ENCODE measurements around the gene BAIAP2.
A peak's percentile ranks its signal among the peaks of the same experiment; 100 is the strongest.

Gene BAIAP2

GRCh38 chr17:81160306-81160705 lies 125.4 kb downstream of the BAIAP2 start:
- DNase-seq (ENCODE audit: low spot score), result no peak

- no peak for DNase-seq (ENCODE audit: low spot score)
Observed at GRCh38 chr17:81160747-81161453, 125.9 kb downstream of the BAIAP2 start.

GRCh38 chr17:81161536-81161935 lies 126.6 kb downstream of the BAIAP2 start:
- no peak for DNase-seq (ENCODE audit: low spot score)

- DNase-seq (ENCODE audit: low spot score), result no peak
Observed at GRCh38 chr17:81161972-81162371, 127.0 kb downstream of the BAIAP2 start.

GRCh38 chr17:81162491-81162890 lies 127.5 kb downstream of the BAIAP2 start:
- DNase-seq (ENCODE audit: low spot score), result no peak

- DNase-seq (ENCODE audit: low spot score), result no peak
Observed at GRCh38 chr17:81163051-81163695, 128.2 kb downstream of the BAIAP2 start.

- DNase-seq (ENCODE audit: low spot score), result no peak
Observed at GRCh38 chr17:81163703-81164370, 128.9 kb downstream of the BAIAP2 start.

- no peak for DNase-seq (ENCODE audit: low spot score)
Observed at GRCh38 chr17:81164371-81165245, 129.7 kb downstream of the BAIAP2 start.

GRCh38 chr17:81165246-81166032 lies 130.5 kb downstream of the BAIAP2 start, which contains the start of gene PVALEF:
PVALEF (plus strand) TSS chr17:81165507; CDS start chr17:81181227, 15,720 bp downstream.
- DNase-seq (ENCODE audit: low spot score), result peak; percentile 48

GRCh38 chr17:81166033-81166492 lies 131.1 kb downstream of the BAIAP2 start, which contains the start of gene AATK:
AATK (minus strand) TSS chr17:81166221; CDS start chr17:81165992, 229 bp downstream.
- DNase-seq (ENCODE audit: low spot score), result peak; percentile 47

All from GM03348 (cell line).